HEK293 (cell line): ENCODE results near the gene C4orf50.

Experiments
- CTCF ChIA-PET: fragments of 350-600 bp; formaldehyde crosslinking; extraction: SDS; loops from one replicate; lab custom pipeline; 2021; ENCODE audit warnings: antibody characterized with exemption; lab: Yijun Ruan, JAX
- POLR2A ChIA-PET: fragments of 300-600 bp; formaldehyde crosslinking; extraction: SDS; loops from one replicate; lab custom pipeline; 2020; ENCODE audit warnings: antibody characterized with exemption, inconsistent platforms; lab: Yijun Ruan, JAX
- H3K27ac ChIP-seq: fragments of 200-500 bp; sonication (Bioruptor generic); 2 replicates; pipeline ENCODE4 v1.5.1; 2014; ENCODE audit warnings: low read depth, low read length, control low read depth, inconsistent platforms; ENCODE audit errors: extremely low read depth
- H3K36me3 ChIP-seq, 2 experiments: fragments of 200-500 bp in 1 of 2; sonication (Bioruptor generic) in 1 of 2; 1 replicate in 1 of 2; 2 replicates in 1 of 2; pipeline ENCODE4 v1.5.1; 2014 to 2017; ENCODE audit warnings: inconsistent platforms in 2 of 2, low read length in 2 of 2; ENCODE audit not compliant: control insufficient read depth in 2 of 2, insufficient read depth in 1 of 2
- H3K4me1 ChIP-seq: fragments of 200-500 bp; sonication (Bioruptor generic); 2 replicates; pipeline ENCODE4 v1.5.1; 2014; ENCODE audit warnings: mild to moderate bottlenecking, low read length, inconsistent platforms; ENCODE audit not compliant: control insufficient read depth, insufficient read depth
- H3K4me3 ChIP-seq: 2 replicates; pipeline ENCODE4 v1.5.1; 2011; ENCODE audit warnings: low read depth, mild to moderate bottlenecking, control low read depth, low read length, moderate library complexity
- H3K9me3 ChIP-seq: fragments of 200-500 bp; sonication (Bioruptor generic); 2 replicates; pipeline ENCODE4 v1.5.1; 2014; ENCODE audit warnings: low read depth, low read length, inconsistent platforms; ENCODE audit not compliant: control insufficient read depth, insufficient read depth
- ELK4 ChIP-seq: IDR thresholded peaks from 2 replicates; pipeline ENCODE4 v1.6.1; 2011; ENCODE audit warnings: mild to moderate bottlenecking, low read depth, low read length, borderline replicate concordance
- HOXC10 ChIP-seq: sonication (generic); formaldehyde crosslinking; IDR thresholded peaks from 2 replicates; pipeline ENCODE4 v1.8.1; 2023; ENCODE audit warnings: mild to moderate bottlenecking, missing genetic modification reagents
- SCRT2 ChIP-seq: fragments of 450-650 bp; formaldehyde crosslinking; IDR thresholded peaks from 2 replicates; pipeline ENCODE4 v1.5.1; 2016; ENCODE audit warnings: missing biosample characterization, missing genetic modification characterization
- SETDB1 ChIP-seq: IDR thresholded peaks from one replicate; pipeline ENCODE4 v1.6.1; 2017; ENCODE audit warnings: mild to moderate bottlenecking, low read length, moderate library complexity, mixed read lengths; ENCODE audit not compliant: insufficient read length
- TRIM28 ChIP-seq: IDR thresholded peaks from 2 replicates; pipeline ENCODE4 v1.6.1; 2011; ENCODE audit warnings: low read length, control low read depth, borderline replicate concordance
- ZBTB44 ChIP-seq: fragments of 450-650 bp; IDR thresholded peaks from 2 replicates; pipeline ENCODE4 v1.5.1; 2018; ENCODE audit warnings: missing biosample characterization, mild to moderate bottlenecking, missing genetic modification characterization
- ZNF18 ChIP-seq: fragments of 450-650 bp; formaldehyde crosslinking; IDR thresholded peaks from 2 replicates; pipeline ENCODE4 v1.5.1; 2016; ENCODE audit warnings: missing biosample characterization, missing genetic modification characterization
- ZNF280D ChIP-seq: fragments of 450-650 bp; formaldehyde crosslinking; IDR thresholded peaks from 2 replicates; pipeline ENCODE4 v1.5.1; 2016; ENCODE audit warnings: missing biosample characterization, missing genetic modification characterization
- ZNF292 ChIP-seq: fragments of 450-650 bp; formaldehyde crosslinking; IDR thresholded peaks from 2 replicates; pipeline ENCODE4 v1.5.1; 2016; ENCODE audit warnings: low read depth, missing biosample characterization, missing genetic modification characterization, borderline replicate concordance
- ZNF37A ChIP-seq: fragments of 450-650 bp; IDR thresholded peaks from 2 replicates; pipeline ENCODE4 v1.5.1; 2018; ENCODE audit warnings: missing biosample characterization, missing genetic modification characterization
- ZNF416 ChIP-seq: fragments of 450-650 bp; formaldehyde crosslinking; IDR thresholded peaks from 2 replicates; pipeline ENCODE4 v1.5.1; 2016; ENCODE audit warnings: missing biosample characterization, missing genetic modification characterization
- ZNF48 ChIP-seq: fragments of 450-650 bp; formaldehyde crosslinking; IDR thresholded peaks from 2 replicates; pipeline ENCODE4 v1.5.1; 2016; ENCODE audit warnings: missing biosample characterization, missing genetic modification characterization
- ZNF549 ChIP-seq: fragments of 450-650 bp; IDR thresholded peaks from 2 replicates; pipeline ENCODE4 v1.5.1; 2018; ENCODE audit warnings: missing biosample characterization, missing genetic modification characterization, mild to moderate bottlenecking, inconsistent platforms, moderate library complexity
- ZNF555 ChIP-seq: fragments of 450-650 bp; formaldehyde crosslinking; conservative IDR thresholded peaks from 2 replicates; pipeline ENCODE4 v1.5.1; 2017; ENCODE audit warnings: missing biosample characterization, mild to moderate bottlenecking, missing genetic modification characterization, inconsistent platforms
- ZNF561 ChIP-seq: fragments of 450-650 bp; IDR thresholded peaks from 2 replicates; pipeline ENCODE4 v1.5.1; 2018; ENCODE audit warnings: missing biosample characterization, missing genetic modification characterization, borderline replicate concordance
- ZNF658 ChIP-seq: fragments of 450-650 bp; formaldehyde crosslinking; IDR thresholded peaks from 2 replicates; pipeline ENCODE4; 2016; ENCODE audit warnings: missing biosample characterization, missing genetic modification characterization
- ZNF664 ChIP-seq: fragments of 450-650 bp; formaldehyde crosslinking; IDR thresholded peaks from 2 replicates; pipeline ENCODE4 v1.5.1; 2016; ENCODE audit warnings: missing biosample characterization, missing genetic modification characterization
- ZNF837 ChIP-seq: fragments of 450-650 bp; formaldehyde crosslinking; IDR thresholded peaks from 2 replicates; pipeline ENCODE4 v1.5.1; 2016; ENCODE audit warnings: missing biosample characterization, missing genetic modification characterization
- ZSCAN16 ChIP-seq: fragments of 450-650 bp; formaldehyde crosslinking; IDR thresholded peaks from 2 replicates; pipeline ENCODE4 v1.5.1; 2016; ENCODE audit warnings: missing biosample characterization, missing genetic modification characterization

C4orf50 gene

GRCh38 chr4:6058531-6059374 lies 40.5 kb upstream of the C4orf50 start:
- ChIA-PET POLR2A (no interaction called here), CTCF (no interaction called here)
- Histone ChIP-seq H3K36me3 (no peaks in the 10 kb centered on the region), H3K9me3 (no peaks in the 10 kb centered on the region), H3K27ac (no peak overlapping the region), H3K4me3 (no peak overlapping the region), H3K4me1 (no peaks in the 10 kb centered on the region)
- TF ChIP-seq ZNF280D (tag by site-specific recombination) (no peak), ZSCAN16 (tag by site-specific recombination) (no peak), ZNF18 (tag by site-specific recombination) (no peak), SETDB1 (peak; percentile 100), ELK4 (no peak), SCRT2 (tag by site-specific recombination) (no peak), ZNF48 (tag by site-specific recombination) (no peak), ZNF416 (tag by site-specific recombination) (no peak), HOXC10 (CRISPR knock-in tag) (no peak), TRIM28 (peak; percentile 99), ZNF561 (0 out of 2 replicates have a peak, but pooled peaks have one; percentile 61), ZNF555 (tag by site-specific recombination) (no peak)

- no peak overlapping the region for H3K4me3 ChIP-seq
- POLR2A ChIA-PET, result no interaction called here
- H3K4me1 ChIP-seq, result no peaks in the 10 kb centered on the region
- H3K9me3 ChIP-seq, result no peaks in the 10 kb centered on the region
- no peak overlapping the region for H3K27ac ChIP-seq
- no peak for TF ChIP-seq ZNF664 (tag by site-specific recombination)
- TF ChIP-seq ZNF658 (tag by site-specific recombination), result no peak
- no peak for TF ChIP-seq ZNF837 (tag by site-specific recombination)
- no peak for TF ChIP-seq ZBTB44 (tag by site-specific recombination)
- TF ChIP-seq ZNF549, result no peak
- no peak for TF ChIP-seq ZNF37A (tag by site-specific recombination)
- TF ChIP-seq ZNF292, result no peak
- H3K36me3 ChIP-seq, result no peaks in the 10 kb centered on the region
- CTCF ChIA-PET, result interaction anchor here (1.0 kb wide), 1 partner anchor 59 kb away, joined by 4 read pairs; no protein-coding TSS in a partner anchor
These were observed 38.9 kb upstream of the C4orf50 start for GRCh38 chr4:6056976-6057766.
